ENCODE data around the gene CLNK. TPM values are rescaled to one million over a fixed set of nuclear protein-coding genes. Genes with fewer than 3 reads are reported as not detected.

The CLNK gene
- total RNA-seq, 2 donors from 2014 or later, result not detected

- H3K27ac Mint-ChIP-seq, result peak overlapping the region; percentile 92
- peaks cover 32% of the 10 kb centered on the region for H3K27me3 Mint-ChIP-seq (ENCODE audit: insufficient read depth)
- no peaks in the 10 kb centered on the region for H3K36me3 Mint-ChIP-seq (ENCODE audit: low read depth)
- H3K4me1 ChIP-seq (ENCODE audit: control insufficient read depth, insufficient read depth, low read length), result peaks cover 9% of the 10 kb centered on the region
- peaks cover 63% of the 10 kb centered on the region for H3K4me1 Mint-ChIP-seq
- H3K4me3 ChIP-seq (ENCODE audit: low read length), result no peak overlapping the region
- no peaks in the 10 kb centered on the region for H3K9me3 Mint-ChIP-seq
- peak; percentile 92 for DNase-seq
- peak overlapping the region; percentile 22 for H3K4me3 Mint-ChIP-seq
- no peaks in the 10 kb centered on the region for H3K27me3 ChIP-seq (ENCODE audit: control insufficient read depth, insufficient read depth, low read length, poor library complexity, severe bottlenecking)
- H3K27ac ChIP-seq (ENCODE audit: low read depth, low read length), result no peak overlapping the region
- H3K36me3 ChIP-seq (ENCODE audit: control insufficient read depth, insufficient read depth, low read length), result no peaks in the 10 kb centered on the region
- WGBS, 2 experiments (ENCODE audit: insufficient coverage in 1 of 2, insufficient read length in 1 of 2), result 0 to 13% methylated on average over 1 to 4 of the region's 4 CpGs
- no peaks in the 10 kb centered on the region for H3K9me3 ChIP-seq (ENCODE audit: control insufficient read depth, low read length)
- TF ChIP-seq CTCF (conservative IDR thresholded peaks at IDR 0.05), result no peak
- H3K9ac ChIP-seq (ENCODE audit: extremely low read depth, low read length, poor library complexity, severe bottlenecking), result no peak overlapping the region
These were observed 188.4 kb downstream of the CLNK start for GRCh38 chr4:10496200-10496599.

- Histone ChIP-seq H3K36me3 (ENCODE audit: control insufficient read depth, insufficient read depth, low read length) (no peaks in the 10 kb centered on the region), H3K27ac (ENCODE audit: low read depth, low read length) (no peak overlapping the region), H3K4me1 (ENCODE audit: control insufficient read depth, insufficient read depth, low read length) (peaks cover 9% of the 10 kb centered on the region), H3K9me3 (ENCODE audit: control insufficient read depth, low read length) (no peaks in the 10 kb centered on the region), H3K27me3 (ENCODE audit: control insufficient read depth, insufficient read depth, low read length, poor library complexity, severe bottlenecking) (no peaks in the 10 kb centered on the region), H3K4me3 (ENCODE audit: low read length) (no peak overlapping the region), H3K9ac (ENCODE audit: extremely low read depth, low read length, poor library complexity, severe bottlenecking) (no peak overlapping the region)
- Mint-ChIP-seq H3K9me3 (no peaks in the 10 kb centered on the region), H3K4me3 (no peak overlapping the region), H3K4me1 (peaks cover 61% of the 10 kb centered on the region), H3K27ac (peak overlapping the region; percentile 92), H3K36me3 (ENCODE audit: low read depth) (no peaks in the 10 kb centered on the region), H3K27me3 (ENCODE audit: insufficient read depth) (peaks cover 27% of the 10 kb centered on the region)
- 58 to 62% methylated on average over 7 to 8 of the region's 8 CpGs for WGBS, 2 experiments (ENCODE audit: insufficient coverage in 1 of 2, insufficient read length in 1 of 2)
- peak; percentile 72 for DNase-seq
- TF ChIP-seq CTCF (conservative IDR thresholded peaks at IDR 0.05), result no peak
These were observed 188.9 kb downstream of the CLNK start for GRCh38 chr4:10495651-10496050.

GRCh38 chr4:10492464-10492863, 192.1 kb downstream of the CLNK start:
- Mint-ChIP-seq H3K4me1 (peaks cover 63% of the 10 kb centered on the region), H3K27ac (no peak overlapping the region), H3K9me3 (no peaks in the 10 kb centered on the region), H3K4me3 (no peak overlapping the region), H3K27me3 (ENCODE audit: insufficient read depth) (peaks cover 14% of the 10 kb centered on the region), H3K36me3 (ENCODE audit: low read depth) (no peaks in the 10 kb centered on the region)
- no peak overlapping the region for H3K9ac ChIP-seq (ENCODE audit: extremely low read depth, low read length, poor library complexity, severe bottlenecking)
- no peaks in the 10 kb centered on the region for H3K27me3 ChIP-seq (ENCODE audit: control insufficient read depth, insufficient read depth, low read length, poor library complexity, severe bottlenecking)
- WGBS, 2 experiments (ENCODE audit: insufficient coverage in 1 of 2, insufficient read length in 1 of 2), result 80 to 81% methylated on average over 1 to 9 of the region's 11 CpGs
- H3K9me3 ChIP-seq (ENCODE audit: control insufficient read depth, low read length), result no peaks in the 10 kb centered on the region
- no peak overlapping the region for H3K4me3 ChIP-seq (ENCODE audit: low read length)
- DNase-seq, result no peak
- H3K27ac ChIP-seq (ENCODE audit: low read depth, low read length), result no peak overlapping the region
- TF ChIP-seq CTCF (conservative IDR thresholded peaks at IDR 0.05), result no peak
- no peaks in the 10 kb centered on the region for H3K36me3 ChIP-seq (ENCODE audit: control insufficient read depth, insufficient read depth, low read length)
- H3K4me1 ChIP-seq (ENCODE audit: control insufficient read depth, insufficient read depth, low read length), result peaks cover 9% of the 10 kb centered on the region
